NAMALWA (cell line): ENCODE results near the gene MSI2.

Experiments used
- DNase-seq: peaks from one replicate; pipeline ENCODE4 v3.0.0-alpha.2; 2015; ENCODE audit warnings: low spot score

Gene MSI2

DNA sequence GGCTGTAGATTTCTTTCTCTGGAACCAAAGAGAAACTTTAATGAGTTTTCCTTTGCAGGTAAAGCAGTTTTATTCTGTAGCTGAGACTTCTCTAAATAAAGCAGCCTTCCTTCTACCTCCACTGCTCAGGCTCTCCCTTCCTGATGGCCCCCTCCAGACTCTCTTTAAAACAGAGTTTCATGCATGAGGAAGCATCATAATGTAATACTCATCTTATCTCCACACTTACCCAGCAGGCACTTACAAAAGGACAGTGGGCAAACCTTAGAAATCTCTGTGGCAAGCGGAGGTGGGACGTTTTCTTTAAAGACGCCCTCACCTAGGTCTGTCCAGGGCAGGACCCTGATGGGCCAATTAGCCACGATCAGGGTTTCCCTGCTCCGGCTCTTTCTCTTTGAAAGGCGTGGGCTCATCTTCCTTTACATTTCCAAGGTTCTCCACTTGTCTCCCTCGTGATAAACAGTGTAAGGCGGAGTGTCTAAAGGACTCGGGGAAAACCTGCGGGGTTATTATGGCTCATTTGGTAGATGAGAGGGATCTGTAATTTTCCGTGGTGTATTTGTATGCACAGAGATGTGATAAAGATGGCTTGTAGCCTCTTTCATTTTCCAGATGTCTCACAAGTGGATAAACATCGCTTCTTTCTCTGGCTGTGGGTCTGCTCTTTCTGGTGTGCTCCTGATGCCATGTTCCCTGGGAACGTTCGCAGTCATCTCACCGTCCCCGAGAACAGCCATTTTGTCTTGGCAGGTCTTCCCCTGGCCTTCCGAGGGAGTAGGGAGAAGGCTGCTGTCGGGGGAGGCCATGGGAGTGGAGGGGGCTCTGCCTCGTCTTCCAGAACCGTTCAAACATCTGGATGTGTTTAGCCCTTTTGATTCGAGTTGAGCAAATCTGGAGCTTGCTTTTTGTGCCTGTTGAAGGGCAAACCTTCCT is 249.8 kb downstream of the MSI2 start:
- no peak for DNase-seq

DNA sequence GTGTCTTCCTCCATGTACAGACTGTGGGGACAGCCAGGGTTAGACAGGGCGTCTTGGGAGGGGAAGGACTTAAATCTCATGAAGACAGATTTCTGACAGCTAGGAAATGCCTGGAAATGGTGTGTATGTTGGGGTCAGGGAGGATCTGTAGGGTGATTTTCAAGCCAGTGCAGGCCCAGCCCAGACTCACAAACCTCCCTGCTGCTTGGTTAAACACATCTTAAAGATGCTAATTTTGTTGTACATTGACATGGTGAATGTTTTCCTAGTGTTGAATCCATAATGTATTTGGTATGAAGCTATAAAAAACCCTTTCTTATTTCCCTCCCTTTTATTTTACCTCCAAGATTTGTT is 250.4 kb downstream of the MSI2 start:
- DNase-seq = no peak

DNA sequence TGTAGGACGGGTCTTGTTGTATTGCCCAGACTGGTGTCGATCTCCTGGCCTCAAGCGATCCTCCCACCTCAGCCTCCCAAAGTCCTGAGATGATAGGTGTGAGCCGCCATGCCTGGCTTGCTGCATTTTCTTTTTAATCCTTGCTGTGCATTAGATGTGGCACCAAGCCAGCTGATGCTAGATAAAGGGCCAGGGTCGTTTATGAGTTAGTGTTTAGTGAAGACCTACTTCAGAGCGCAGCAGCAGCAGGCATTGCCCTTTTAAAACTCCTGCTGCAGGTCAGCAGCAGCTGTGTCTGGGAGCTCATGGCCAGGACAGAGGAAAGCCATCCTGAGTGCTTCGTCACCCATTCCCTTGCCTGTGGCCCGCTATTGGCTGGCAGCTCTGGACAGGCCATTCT is 251.5 kb downstream of the MSI2 start:
- no peak for DNase-seq

DNA sequence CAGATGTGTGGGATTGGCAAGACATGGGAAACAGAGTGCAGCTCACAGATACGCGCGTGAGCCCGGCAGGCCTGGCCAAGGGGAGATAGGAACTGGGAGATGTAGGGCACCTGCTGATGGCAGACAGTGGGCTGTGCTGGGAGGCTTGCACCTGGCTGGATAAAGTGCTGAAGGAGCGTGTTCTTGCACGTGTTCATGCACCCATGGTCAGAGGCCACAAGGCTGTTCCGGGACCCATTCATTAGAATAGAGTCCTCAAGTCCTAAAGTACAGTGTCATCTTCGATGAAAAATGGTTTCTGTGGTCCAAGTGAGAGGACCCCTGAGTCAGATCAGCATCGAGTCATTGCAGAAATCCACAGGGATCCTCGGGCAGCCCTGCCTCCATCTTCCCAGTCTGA is 252.3 kb downstream of the MSI2 start:
- no peak for DNase-seq

DNA sequence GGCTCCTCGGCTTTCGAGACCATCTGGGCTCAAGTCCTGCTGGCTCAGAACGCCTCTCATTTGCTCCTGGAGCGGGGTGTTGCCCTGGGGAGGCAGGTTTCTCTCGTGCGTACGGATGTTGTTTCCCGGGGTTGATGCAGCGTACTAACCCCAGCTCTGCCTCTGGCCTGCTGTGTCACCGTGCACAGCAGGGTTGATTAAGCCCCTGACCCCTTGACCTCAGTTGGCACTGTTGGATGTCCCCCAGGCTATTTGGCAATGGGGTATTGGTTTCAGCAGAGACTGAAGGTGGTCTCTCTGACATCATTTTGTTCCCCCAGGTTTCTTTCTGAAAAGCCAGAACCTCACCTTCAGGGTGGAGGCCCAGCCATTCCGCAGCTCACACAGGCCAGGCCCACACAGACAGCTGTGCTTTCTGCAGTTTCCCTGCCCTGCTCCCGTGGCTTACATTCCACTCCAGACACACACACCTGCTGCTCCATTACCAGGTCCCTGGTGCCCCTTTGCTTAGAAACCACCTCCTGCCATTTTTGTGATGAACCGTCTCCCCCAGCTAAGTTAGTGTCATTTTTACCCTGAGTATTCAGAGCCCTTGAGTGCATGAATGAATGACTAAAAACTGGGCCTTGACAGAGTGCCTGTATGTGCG is 255.3 kb downstream of the MSI2 start:
- no peak for DNase-seq

DNA sequence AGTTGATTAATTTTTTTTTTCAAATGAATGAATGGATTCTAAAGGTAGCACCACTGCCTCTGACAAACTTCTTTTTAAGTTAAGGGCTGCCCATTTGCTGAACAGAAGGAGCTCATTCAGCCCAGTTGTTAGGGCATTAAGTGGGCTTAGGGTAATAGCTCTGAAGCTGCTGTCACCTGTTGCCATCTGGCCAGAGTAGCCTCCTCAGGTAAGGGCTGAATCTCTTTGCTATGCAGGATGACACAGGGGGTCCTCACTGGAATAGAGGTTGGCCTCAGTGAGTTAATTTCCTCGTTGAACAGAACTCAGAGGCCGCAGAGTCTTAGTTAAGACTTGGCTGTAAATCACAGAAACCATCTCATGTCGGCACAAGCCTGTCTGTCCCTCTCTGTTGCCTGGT is 255.9 kb downstream of the MSI2 start:
- DNase-seq = no peak

DNA sequence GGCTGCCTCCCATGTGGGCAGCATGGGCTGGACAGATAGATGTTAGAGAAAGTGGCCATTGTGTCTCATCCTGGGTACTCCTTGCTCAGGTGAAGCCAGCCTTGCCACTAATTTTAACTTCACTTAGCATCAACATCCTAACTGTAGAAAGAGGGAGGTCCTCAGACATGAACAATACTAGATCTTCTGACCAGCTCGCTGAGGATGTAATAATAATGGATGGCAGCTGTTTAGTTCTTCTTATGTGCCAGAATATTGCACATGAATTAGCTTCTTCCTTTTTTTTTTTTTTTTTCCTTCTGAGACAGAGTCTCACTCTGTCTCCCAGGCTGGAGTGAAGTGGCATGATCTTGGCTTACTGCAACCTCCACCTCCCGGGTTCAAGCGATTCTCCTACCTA is 256.4 kb downstream of the MSI2 start:
- no peak for DNase-seq

DNA sequence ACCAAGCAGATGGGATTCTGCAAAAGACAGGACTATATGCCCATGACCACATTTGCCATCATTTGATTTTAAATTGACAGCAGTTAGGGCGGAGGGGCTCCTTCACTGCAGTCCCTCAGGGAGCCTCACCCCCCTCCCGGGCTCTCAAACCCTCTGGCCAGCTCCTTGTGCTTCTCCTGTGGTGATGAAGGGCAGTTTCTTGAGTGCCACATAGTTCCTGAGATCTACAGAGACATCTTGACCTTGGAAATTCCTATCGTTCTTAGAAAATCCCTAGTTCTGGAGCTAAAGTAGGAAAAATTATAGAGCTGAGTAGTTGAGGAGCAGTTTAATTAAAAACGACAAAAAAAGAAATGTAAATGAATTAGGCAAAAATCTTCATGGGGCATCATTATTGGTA is 257.2 kb downstream of the MSI2 start:
- DNase-seq = no peak

DNA sequence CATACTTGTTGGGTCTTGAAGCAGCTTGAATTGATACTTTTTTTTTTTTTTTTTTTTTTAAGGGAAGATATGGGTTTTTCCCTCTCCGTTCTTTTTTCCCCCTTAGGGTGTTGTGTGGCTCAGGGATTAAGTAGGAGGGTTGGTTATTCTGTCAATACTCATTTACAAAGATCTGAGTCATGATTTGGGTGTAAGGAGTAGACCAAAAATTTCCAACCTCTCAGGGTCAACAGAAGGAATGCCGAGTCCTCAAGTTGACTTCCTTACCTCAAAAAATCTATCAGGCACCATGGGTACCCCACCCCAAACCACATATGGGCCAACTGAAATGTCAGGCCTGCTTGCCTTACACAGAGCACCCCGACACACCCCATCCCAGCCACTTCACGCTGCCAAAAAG is 258.3 kb downstream of the MSI2 start:
- DNase-seq = no peak

DNA sequence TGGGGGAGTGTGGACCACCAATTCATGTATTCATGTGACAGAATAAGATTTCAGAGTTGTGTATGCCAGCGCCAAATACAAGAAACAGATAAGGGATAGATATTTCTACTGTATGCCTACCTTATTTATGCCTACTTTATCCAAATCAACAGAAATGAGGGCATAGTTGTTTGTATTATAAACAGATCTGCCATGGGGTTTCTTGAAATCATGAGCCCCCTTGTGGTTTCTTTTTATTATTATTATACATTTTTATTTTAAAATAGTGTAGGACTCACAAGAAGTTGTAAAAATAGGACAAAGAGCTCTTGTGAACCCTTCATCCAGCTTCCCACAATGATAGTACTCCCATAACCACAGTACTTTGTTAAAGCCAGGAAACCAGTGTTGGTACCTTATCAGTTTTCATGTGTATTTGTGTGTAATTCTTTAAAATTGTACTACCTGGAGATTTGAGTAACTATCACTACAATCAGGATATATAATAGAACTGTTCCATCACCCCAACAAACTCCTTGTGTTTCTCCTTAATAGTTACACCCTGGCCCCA is 259.4 kb downstream of the MSI2 start:
- DNase-seq = peak; percentile 33

DNA sequence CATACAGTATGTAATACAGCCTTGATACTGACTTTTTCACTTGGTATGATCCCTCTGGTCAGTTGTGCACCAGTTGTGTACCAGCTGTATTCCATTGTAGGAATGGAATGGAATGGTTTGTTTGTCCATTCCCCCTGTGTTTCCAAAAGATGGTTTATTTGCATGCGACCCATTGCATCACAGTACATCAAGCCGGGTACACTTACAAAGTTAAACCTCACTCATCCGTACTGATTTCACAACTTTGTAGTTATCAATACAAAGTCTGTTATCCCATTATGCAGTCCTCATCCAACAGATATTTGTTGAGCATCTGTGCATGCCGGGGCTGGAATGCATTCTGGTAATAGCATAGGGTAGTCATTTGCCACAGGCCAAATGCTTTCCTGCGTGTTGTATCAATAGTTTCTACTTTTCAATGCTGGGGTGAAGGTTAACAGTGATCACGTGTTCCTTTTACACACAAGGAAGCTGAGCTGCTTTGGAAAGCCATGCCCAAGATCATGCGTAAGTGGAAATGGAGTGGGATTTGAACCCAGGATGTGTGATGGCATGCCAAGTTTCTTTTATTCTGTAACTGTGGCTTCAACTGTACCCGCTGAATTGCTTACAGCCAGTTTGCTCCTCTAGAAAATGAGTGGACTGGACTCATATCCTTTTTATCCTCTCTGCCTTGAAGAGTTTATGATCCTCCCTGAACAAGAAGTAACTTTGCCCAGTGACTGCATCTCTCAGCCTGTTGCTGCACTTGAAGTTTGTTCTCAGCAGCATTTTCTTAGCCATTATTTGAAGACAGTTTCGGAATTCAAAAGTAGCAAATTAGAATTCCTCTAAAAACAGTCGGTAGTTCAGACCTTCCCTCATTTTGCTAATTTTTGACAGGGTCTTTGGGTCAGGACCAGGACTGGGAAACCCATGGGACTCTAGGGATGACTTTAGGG is 260.2 kb downstream of the MSI2 start:
- DNase-seq = no peak

DNA sequence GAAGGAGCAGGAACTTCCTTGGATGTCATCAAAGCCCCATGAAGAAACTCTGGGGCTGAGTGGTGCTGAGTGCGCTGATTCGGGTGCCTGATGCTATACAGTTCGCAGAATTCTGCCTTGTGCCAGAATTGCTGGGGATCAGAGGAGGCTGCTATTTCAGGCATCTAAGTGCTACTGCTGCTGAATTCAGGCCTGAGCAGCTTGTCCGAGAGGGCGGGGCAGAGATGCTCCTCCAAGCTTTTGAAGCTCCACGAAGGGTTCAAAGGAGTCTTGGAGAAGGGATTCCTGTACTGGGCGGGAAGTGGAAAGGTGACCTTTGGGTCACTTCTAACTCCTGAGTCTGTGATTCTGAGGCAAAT is 260.9 kb downstream of the MSI2 start:
- DNase-seq = no peak

DNA sequence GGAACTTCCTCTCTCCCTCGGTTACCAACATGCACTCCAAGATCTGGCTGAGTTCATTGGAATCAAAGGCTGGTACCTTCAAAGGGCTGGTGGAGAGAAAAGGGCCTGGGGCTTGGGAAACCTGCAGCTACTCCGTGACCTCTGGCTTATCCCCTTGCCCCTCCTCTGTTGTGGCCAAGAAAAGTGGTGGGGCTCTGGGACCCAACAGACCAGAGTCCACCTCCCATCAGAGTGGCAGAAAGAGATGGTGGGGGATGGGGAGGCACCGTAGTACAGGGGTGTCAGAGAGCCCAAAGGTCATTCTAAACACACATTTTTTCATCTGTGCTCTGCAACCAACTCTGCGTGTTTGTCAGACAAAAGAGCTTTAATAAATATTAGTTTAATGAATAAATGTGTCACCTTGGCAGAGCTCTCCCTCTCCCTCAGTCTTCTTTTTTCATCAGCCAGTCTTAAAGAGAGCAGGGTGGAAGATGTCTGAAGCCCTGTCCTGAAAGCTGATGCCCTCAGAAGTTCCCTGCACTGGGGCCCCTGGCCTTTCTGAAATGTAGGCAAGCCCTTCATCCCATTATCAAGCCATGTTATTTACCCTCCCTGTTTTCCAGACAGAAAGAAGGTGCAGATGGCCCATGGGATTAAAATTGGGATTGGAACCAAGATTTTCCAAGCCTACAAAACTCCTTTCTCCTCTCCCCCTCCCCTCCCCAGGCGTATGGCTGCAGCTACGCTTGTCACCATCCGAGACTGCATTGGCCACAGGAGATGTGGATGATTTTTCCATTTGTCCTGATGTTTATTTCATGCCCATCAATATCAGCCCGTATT is 261.5 kb downstream of the MSI2 start:
- no peak for DNase-seq

DNA sequence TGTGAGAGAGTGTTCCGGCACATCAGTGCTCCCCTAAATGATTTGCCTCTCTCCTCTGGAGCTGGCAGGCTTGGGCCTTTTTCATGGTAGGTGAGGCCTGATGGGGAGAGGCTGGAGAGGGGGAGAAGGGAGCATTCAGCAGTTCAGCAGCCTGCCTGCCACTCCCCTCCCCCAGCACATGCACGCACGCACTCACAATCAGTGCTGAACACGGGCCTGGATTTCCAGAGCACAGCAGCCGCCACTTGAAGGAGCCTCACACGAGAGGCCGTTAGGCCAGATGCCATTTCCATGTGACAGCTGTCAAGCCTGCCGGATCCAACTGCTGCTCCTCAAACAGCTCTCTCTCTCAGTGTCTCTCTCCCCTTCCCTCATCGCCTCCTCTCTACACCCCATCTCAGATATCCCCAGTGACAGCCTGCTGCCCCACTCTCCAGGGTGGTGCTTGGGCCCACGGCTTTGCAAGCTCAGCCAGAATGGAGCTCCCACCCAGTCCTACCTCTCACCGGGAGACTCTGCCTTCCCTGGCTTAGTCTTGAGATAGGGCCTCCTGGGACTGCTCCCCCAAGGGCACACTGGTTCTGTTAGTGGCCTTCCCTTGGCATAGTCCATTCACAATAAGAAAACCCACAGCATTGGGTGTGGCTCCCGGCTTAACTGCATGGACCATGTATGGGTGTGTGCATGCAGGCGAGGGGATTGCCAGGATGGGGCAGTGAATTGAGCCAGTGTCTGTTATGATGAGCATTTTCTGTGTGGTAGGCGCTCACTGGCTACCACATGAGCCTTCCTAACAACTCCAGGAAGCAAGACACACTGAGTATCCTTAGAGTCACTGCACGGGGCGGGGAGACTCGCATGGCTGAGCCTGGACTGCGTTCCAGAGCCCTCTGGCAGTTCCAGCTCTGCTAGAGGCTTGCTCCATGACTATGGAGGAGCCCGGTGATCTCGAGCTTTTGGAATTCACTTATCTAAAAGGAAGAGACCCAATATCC is 262.6 kb downstream of the MSI2 start:
- no peak for DNase-seq

DNA sequence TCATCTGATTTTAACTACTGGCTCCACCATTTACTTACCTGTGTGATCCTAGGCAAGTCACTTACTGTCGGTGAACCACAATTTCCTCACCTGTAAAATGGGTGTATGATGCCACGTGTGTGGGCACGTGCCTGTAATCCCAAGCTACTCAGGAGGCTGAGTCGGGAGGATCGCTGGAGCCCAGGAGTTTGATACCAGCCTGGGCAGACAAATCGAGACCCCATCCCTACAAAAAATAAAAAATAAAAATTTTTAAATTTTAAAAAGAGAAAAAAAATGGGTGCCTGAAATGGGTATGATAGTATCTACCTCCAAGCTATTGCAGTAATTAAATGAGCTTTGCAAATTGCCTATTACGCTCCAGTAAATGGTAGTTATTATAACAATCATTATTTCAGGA is 263.5 kb downstream of the MSI2 start:
- DNase-seq = no peak

DNA sequence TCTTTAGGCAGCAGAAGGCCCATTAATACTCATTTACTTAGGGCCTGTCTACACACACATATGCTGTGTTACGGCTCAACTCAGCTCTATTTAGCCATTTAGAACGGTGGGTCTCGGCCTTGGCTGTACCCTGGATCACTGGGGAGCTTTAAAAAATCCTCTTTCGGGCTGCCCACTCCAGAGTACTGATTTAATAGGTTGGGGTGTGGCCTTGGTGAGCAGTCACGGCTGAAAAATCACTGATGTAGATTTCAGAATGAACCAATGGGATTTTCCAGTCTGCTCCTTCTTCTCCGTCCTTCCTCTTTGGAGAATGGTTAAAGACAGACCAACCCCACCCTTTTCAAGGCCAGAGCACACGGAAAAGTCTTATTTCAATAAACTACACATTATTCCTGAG is 265.3 kb downstream of the MSI2 start:
- no peak for DNase-seq

DNA sequence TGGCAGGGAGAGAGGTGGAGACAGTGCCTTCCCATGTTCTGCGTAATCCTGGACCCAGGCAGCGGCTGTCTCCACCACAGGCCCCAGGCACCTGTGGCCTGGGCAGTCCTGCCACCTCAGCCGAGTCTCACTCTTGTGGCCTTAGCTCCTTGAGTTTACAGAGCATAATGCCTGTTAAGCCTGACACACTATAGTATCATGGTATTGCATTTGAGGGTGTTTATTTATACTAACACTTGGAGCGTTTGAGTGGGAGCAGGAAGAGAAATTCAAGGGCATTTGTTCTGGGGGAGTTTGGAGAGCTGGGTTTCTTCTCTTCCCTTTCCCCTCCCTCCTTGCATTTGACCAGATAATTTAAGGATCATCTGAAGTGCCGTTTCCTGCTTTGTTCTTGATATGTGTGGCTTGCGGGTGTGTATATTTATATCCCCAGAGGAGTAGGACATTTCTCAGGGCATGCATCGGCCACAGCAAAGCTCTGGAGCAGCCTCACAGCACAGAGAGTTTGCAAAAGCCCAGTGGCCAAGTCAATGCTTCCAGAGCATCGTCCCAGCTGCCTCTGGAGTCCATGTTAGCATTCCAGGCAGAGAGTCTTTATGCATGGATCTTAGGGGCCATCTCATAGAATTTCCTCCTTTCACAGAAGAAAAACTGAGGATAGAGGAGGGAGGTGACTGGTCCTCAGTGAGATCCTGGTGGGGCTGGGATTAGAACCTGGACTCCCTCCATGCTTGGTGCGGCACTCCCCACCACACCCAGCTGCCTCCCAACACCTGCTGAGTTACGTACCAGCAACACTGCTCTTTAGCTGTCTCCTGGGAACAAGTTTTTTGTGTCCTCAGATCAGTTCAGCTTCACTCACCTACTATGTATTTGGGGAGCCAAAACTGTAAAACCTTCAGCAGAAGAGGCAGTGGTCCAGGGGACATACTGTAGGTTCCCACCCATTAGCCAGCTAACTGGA is 266.0 kb downstream of the MSI2 start:
- peak; percentile 66 for DNase-seq

DNA sequence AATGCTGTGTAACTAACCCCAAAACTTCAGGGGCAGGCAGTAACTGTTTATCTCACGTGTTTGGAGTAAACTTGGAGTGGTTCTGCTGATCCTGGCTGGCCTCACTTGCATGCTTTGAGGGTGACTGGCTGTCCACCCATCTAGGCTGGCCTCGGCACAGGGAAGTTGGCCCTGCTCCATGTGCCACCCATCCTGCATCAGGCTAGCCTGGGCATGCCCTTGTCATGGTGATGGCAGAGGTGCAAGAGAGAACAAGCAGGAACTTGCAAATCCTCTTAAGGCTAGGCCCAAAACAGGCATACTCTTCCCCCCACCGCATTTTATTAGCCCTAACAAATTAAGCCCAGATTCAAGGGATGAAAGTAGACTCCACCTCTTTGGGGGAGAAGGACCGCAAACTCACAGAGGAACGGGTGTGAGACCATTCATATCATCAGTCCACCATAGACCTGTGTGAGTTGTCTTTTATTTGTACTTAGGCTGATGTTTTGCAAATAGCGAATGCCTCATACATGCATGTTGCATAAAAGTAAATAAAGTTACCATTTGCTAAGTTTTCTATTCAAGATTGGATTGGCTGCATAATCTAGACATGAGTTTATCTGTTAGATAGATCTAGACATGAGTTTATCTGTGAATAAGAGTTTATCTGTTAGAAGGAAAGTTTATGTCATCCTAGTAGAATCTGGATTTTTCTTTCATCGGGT is 267.8 kb downstream of the MSI2 start:
- peak; percentile 39 for DNase-seq
